PC-9 (cell line): ENCODE results near the gene PLK5. TPM values are rescaled to one million over a fixed set of nuclear protein-coding genes. Genes with fewer than 3 reads are reported as not detected.

ENCODE experiments used
- BruUV-seq: library from RNA; stranded (reverse); fragments of 400-500 nt; replicated peaks from 2 replicates; lab custom pipeline; 2021; lab: Mats Ljungman, UMichigan
- CTCF ChIA-PET: fragments of 300-600 bp; sonication (Branson Sonifier 250); formaldehyde crosslinking; loops from one replicate; lab custom pipeline; 2022; ENCODE audit warnings: antibody characterized with exemption; lab: Charles Lee
- POLR2A ChIA-PET: fragments of 300-600 bp; sonication (Branson Sonifier 250); formaldehyde crosslinking; loops from one replicate; lab custom pipeline; 2022; ENCODE audit warnings: antibody characterized with exemption; ENCODE audit not compliant: unreplicated experiment; lab: Charles Lee
- DNase-seq, 2 experiments: peaks; one replicate each; pipeline versions ENCODE4 v3.0.0 to v3.0.0-alpha.2; 2015 to 2022; ENCODE audit warnings: mixed read lengths in 1 of 2
- H2AFZ ChIP-seq: fragments of 200-600 bp; sonication (generic); 2 replicates; pipeline ENCODE4 v1.8.1; 2017; ENCODE audit warnings: antibody characterized with exemption
- H3F3A ChIP-seq: fragments of 200-600 bp; sonication (generic); 2 replicates; pipeline ENCODE4 v1.8.1; 2017; ENCODE audit warnings: antibody characterized with exemption, mild to moderate bottlenecking, low read depth; ENCODE audit not compliant: insufficient read depth
- H3K27ac ChIP-seq: fragments of 200-600 bp; sonication (generic); 2 replicates; pipeline ENCODE4 v1.6.1; 2016; ENCODE audit warnings: mixed run types
- H3K27me3 ChIP-seq: fragments of 200-600 bp; sonication (generic); 2 replicates; pipeline ENCODE4 v1.6.1; 2016; ENCODE audit warnings: low read depth, mixed run types; ENCODE audit not compliant: insufficient read depth
- H3K36me3 ChIP-seq: fragments of 200-600 bp; sonication (generic); 2 replicates; pipeline ENCODE4 v1.6.1; 2016; ENCODE audit warnings: low read depth, mixed run types
- H3K4me1 ChIP-seq: fragments of 200-600 bp; sonication (generic); replicated peaks from 2 replicates; pipeline ENCODE4 v1.6.1; 2016; ENCODE audit warnings: mixed run types; ENCODE audit not compliant: insufficient read depth
- H3K4me2 ChIP-seq: fragments of 200-600 bp; sonication (generic); 2 replicates; pipeline ENCODE4 v1.6.1; 2017; ENCODE audit warnings: mixed run types
- H3K4me3 ChIP-seq: fragments of 200-600 bp; sonication (generic); 2 replicates; pipeline ENCODE4 v1.6.1; 2016; ENCODE audit warnings: mixed run types
- H3K79me2 ChIP-seq: fragments of 200-600 bp; sonication (generic); 2 replicates; pipeline ENCODE4 v1.6.1; 2017; ENCODE audit warnings: low read depth, mixed run types
- H3K9me2 ChIP-seq: fragments of 200-600 bp; sonication (generic); 2 replicates; pipeline ENCODE4 v1.8.1; 2017; ENCODE audit warnings: mild to moderate bottlenecking; ENCODE audit not compliant: insufficient read depth
- H3K9me3 ChIP-seq: fragments of 200-600 bp; sonication (generic); 2 replicates; pipeline ENCODE4 v1.8.1; 2016; ENCODE audit warnings: low read depth; ENCODE audit not compliant: insufficient read depth
- H4K20me1 ChIP-seq: fragments of 200-600 bp; sonication (generic); 2 replicates; pipeline ENCODE4 v1.8.1; 2017; ENCODE audit not compliant: insufficient read depth
- CTCF ChIP-seq: fragments of 200-600 bp; sonication (generic); conservative IDR thresholded peaks from 2 replicates; pipeline ENCODE4 v1.6.1; 2017; ENCODE audit warnings: mixed run types, antibody characterized with exemption, mild to moderate bottlenecking, moderate library complexity
- EZH2 ChIP-seq: fragments of 200-600 bp; sonication (generic); IDR thresholded peaks from 2 replicates; pipeline ENCODE4 v1.8.0; 2017; ENCODE audit warnings: antibody characterized with exemption, low read depth
- intact Hi-C: fragments of 100-400 bp; cut with micrococcal nuclease; formaldehyde crosslinking; loops from one replicate; pipeline ENCODE4 v1.10.0; 2022; ENCODE audit not compliant: unreplicated experiment
- total RNA-seq: library from RNA; stranded (reverse); gene quantifications from 2 replicates; pipeline ENCODE4 v1.2.3, GENCODE V29; 2021

PLK5 gene
- total RNA-seq, 1 experiment from 2014 or later, result not detected

GRCh38 chr19:1491114-1491848, 32.6 kb upstream of the PLK5 start, which contains the start of gene REEP6:
TSS of gene REEP6 (plus strand) at chr19:1491181. CDS start at chr19:1491270, 89 bp downstream.
- Histone ChIP-seq H4K20me1 (no peaks in the 10 kb centered on the region), H3K4me1 (peaks cover 13% of the 10 kb centered on the region), H3F3A (no peaks in the 10 kb centered on the region), H3K9me2 (no peaks in the 10 kb centered on the region), H3K27ac (no peak within 1 kb of the TSS), H3K4me2 (peak within 1 kb of the TSS; percentile 78), H2AFZ (peak within 1 kb of the TSS; percentile 78), H3K4me3 (peak within 1 kb of the TSS; percentile 66), H3K27me3 (no peaks in the 10 kb centered on the region), H3K9me3 (no peaks in the 10 kb centered on the region), H3K79me2 (peaks cover 11% of the 10 kb centered on the region), H3K36me3 (no peaks in the 10 kb centered on the region)
- POLR2A ChIA-PET, result interaction anchor here (0.5 to 1.0 kb wide), 8 partner anchors 54 to 414 kb away, joined by 4 to 21 read pairs (median 9); partner anchors contain the start of genes ADAT3 and SCAMP4
- intact Hi-C loops, result loop anchor here (2.0 kb wide), 1 partner anchor 46 kb away; no protein-coding TSS in a partner anchor
- no peak for DNase-seq
- no peak for TF ChIP-seq EZH2
- TF ChIP-seq CTCF, result no peak
- CTCF ChIA-PET, result interaction anchor here (0.6 kb wide), 1 partner anchor 160 kb away, joined by 5 read pairs; no protein-coding TSS in a partner anchor
- BruUV-seq, result TSS peak; percentile 60

- Histone ChIP-seq H3K27ac (no peak overlapping the region), H3K9me3 (no peaks in the 10 kb centered on the region), H3F3A (no peaks in the 10 kb centered on the region), H3K4me2 (peak overlapping the region; percentile 78), H2AFZ (no peak overlapping the region), H3K79me2 (peaks cover 11% of the 10 kb centered on the region), H3K9me2 (no peaks in the 10 kb centered on the region), H3K4me1 (peaks cover 13% of the 10 kb centered on the region), H3K27me3 (no peaks in the 10 kb centered on the region), H3K4me3 (peak overlapping the region; percentile 65), H3K36me3 (no peaks in the 10 kb centered on the region), H4K20me1 (no peaks in the 10 kb centered on the region)
- TF ChIP-seq EZH2 (no peak), CTCF (no peak)
- POLR2A ChIA-PET, result interaction anchor here (0.5 to 0.6 kb wide), 2 partner anchors 77 to 223 kb away, joined by 4 to 9 read pairs; partner anchors contain the start of gene CIRBP
- DNase-seq, result no peak
- intact Hi-C loops, result loop anchor here (2.0 kb wide), 1 partner anchor 47 kb away; no protein-coding TSS in a partner anchor
- BruUV-seq, result no TSS peak
- CTCF ChIA-PET, result interaction anchor here (0.6 kb wide), 1 partner anchor 160 kb away, joined by 5 read pairs; no protein-coding TSS in a partner anchor
These were observed 32.1 kb upstream of the PLK5 start for GRCh38 chr19:1491849-1492170.

- no peaks in the 10 kb centered on the region for H3K36me3 ChIP-seq
- no TSS peak for BruUV-seq
- TF ChIP-seq CTCF, result no peak
- TF ChIP-seq EZH2, result no peak
- intact Hi-C loops, result no loop called here
- ChIA-PET CTCF (no interaction called here), POLR2A (interaction anchor here (0.6 kb wide), 1 partner anchor 224 kb away, joined by 4 read pairs; the partner anchor contains the start of gene CIRBP)
- peaks cover 11% of the 10 kb centered on the region for H3K79me2 ChIP-seq
- H3K4me3 ChIP-seq, result peak overlapping the region; percentile 65; the same call in 1 of the 2 replicates
- no peaks in the 10 kb centered on the region for H3K9me3 ChIP-seq
- H3K27me3 ChIP-seq, result no peaks in the 10 kb centered on the region
- H3K4me2 ChIP-seq, result peak overlapping the region; percentile 78
- no peaks in the 10 kb centered on the region for H3F3A ChIP-seq
- peaks cover 13% of the 10 kb centered on the region for H3K4me1 ChIP-seq
- H4K20me1 ChIP-seq, result no peaks in the 10 kb centered on the region
- H2AFZ ChIP-seq, result no peak overlapping the region
- 0 out of 2 replicates have a peak overlapping the region, but pooled peaks have one; percentile 39 for H3K27ac ChIP-seq
- no peaks in the 10 kb centered on the region for H3K9me2 ChIP-seq
- peak in 1 of 2 experiments; percentile 66 for DNase-seq
These were observed 31.3 kb upstream of the PLK5 start for GRCh38 chr19:1492474-1493006.
